K562 treated with DMSO at 1 percent for 48 hours (cell line): ENCODE measurements around the gene TMEM141. TPM values are rescaled to one million over a fixed set of nuclear protein-coding genes. Genes with fewer than 3 reads are reported as not detected.

Source experiments
- total RNA-seq: library from RNA; unstranded; fragments of 300-600 nt; gene quantifications from 2 replicates; pipeline ENCODE4 v1.2.3, GENCODE V29; 2022; ENCODE audit warnings: low replicate concordance; ENCODE audit errors: extremely low read depth

TMEM141 gene
- not detected in 2 replicates for total RNA-seq

DNA sequence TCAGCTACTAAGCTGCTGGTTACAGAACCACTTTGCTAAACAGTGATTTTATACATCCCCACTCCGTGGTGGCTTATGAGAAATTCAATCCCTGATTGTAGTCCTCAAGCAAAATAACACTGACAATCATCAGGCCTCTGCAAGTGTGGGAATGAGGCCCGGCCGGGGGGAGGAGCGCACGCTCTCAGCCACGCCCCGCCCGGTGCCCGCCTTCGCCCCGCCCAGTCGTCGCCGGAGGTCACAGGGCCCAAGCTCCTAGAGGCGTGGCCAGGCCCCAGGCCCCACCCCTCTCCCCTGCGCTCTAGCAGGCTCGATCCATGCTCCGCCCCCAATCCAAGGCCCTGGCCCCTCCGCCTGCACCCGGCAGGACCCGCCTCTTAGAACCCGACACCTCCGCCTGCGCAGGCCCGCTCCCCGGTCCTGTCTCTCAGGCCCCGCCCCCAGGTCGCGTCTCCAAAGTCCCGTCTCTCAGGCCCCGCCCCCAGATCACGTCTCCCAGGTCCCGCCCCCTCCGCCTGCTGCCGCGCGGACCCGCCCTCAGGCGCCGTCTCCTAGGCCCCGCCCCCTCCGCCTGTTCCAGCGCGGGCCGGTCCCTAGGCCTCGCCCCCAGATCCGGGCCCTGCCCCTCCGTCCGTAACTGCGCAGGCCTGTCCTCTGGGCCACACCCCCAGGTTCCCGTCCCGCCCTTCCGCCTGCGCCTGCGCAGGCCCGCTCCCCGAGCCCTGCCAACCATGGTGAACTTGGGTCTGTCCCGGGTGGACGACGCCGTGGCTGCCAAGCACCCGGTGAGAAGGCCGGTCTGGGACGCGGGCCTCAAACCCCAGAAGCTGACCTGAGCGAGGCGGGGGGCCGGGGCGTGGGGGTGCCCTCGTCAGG, at the start of gene TMEM141:
TMEM141 (plus strand) TSS at position 705 of the 876 bp plus-strand sequence; CDS start at position 732, 27 bp downstream.

DNA sequence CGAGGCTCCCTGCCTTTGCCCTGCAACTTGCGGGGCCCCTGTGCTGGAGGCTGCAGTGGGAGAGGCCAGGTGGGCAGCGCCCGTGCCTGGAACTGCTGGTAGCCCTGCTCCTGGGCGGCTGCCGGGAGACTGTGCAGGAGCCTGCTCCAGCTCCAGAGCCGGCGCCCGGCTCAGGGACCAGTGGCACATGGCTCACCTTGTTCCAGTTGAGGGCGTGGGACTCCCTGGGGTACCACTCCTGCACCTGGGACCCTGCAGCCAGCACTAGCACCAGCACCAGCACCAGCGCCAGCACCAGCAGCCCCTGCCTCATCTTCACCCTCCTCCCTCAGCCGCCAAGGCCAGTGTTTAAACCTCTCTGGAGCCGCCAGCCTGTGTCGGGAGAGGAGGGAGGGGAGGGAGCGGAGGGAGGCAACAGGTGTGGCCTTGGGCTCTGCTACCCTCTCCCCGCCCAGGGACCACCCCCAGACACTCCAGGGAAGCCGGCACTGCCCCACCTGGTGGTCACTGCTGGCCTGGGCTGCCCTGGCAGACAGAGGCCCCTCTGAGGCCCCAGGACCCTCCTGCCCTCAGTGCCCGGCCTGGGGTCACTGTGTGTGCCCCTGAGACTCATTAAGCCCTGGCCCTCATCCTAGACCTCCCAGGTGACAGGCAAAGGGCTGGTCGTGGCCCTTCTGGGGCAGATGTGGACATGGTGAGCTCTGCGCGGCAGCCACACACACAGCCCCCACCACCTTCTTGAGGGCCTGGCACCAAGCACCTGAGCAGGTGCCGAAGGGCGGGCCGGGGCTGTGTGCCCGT, 48.4 kb upstream of the TMEM141 start, which contains the start of gene LCN10:
LCN10 (minus strand) TSS at position 350 of the 801 bp plus-strand sequence; CDS start at position 313, 37 bp downstream.

DNA sequence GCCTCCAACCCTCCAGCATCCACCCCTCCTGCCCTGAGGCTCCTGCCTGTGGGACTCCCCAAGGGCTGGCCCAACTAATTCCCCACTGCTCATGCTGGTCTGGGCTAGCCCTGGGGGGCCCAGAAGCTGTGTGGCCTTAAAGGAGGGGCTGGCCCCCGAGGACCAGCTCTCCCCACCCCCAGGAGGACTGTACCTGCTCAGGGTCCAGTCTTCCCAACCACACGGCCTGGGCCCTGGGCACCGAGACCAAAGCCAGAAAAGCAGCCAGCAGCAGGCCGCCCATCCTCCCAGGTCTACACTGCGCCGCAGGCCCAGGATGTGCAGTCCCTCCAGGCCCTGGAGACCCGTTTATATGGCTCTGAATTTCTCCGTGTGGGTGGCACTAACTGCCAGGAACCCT, 42.9 kb upstream of the TMEM141 start, which contains the start of gene LCN6:
LCN6 (minus strand) TSS at position 325 of the 400 bp plus-strand sequence; CDS start at position 283, 42 bp downstream.

GRCh38 chr9:136764301-136764891, 26.7 kb upstream of the TMEM141 start, which contains the start of gene LCN15:
LCN15 (minus strand) TSS chr9:136764518; CDS start chr9:136764488, 30 bp downstream.

DNA sequence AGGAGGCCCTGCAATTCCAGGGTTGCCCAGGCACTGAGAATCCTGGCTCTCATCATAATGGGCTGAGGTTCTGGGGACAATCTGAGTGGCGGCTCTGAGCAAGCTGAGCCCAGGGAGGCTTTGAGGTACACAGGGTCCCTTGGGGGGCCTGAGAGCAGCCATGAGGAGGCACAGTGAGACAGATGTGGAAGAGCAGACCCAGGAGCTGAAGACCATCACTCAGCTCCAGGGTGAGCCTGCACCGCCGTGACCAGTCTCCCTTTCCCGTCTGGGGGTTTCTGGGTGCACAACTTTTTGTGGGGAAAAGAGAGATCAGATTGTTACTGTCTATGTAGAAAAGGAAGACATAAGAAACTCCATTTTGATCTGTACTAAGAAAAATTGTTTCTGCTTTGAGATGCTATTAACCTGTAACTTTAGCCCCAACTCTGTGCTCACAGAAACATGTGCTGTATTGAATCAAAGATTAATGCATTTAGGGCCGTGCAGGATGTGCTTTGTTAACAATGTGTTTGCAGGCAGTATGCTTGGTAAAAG, 5.2 kb downstream of the TMEM141 start, which contains the start of gene CCDC183:
CCDC183 (plus strand) TSS at position 101 of the 537 bp plus-strand sequence; CDS start at position 161, 60 bp downstream.

GRCh38 chr9:136807281-136808074, 16.3 kb downstream of the TMEM141 start, which contains the start of gene RABL6:
RABL6 (plus strand) TSS chr9:136807948; CDS start chr9:136808197, 249 bp downstream.

GRCh38 chr9:136842380-136842948, 51.3 kb downstream of the TMEM141 start, which contains the start of gene AJM1:
AJM1 (plus strand) TSS chr9:136842478; CDS start chr9:136844415, 1,937 bp downstream.

Other genes with a start within 250 kb of the TMEM141 start
- not detected in 2 replicates for gene NOTCH1, start 245.3 kb upstream of the TMEM141 start, total RNA-seq
- gene EGFL7, start 128.4 kb upstream of the TMEM141 start, total RNA-seq = not detected in 2 replicates
- not detected in 2 replicates for gene AGPAT2, start 103.9 kb upstream of the TMEM141 start, total RNA-seq
- gene DIPK1B, start 78.8 kb upstream of the TMEM141 start, total RNA-seq = not detected in 2 replicates
- not detected in 2 replicates for gene LCN10, start 48.4 kb upstream of the TMEM141 start, total RNA-seq
- gene LCN6, start 42.8 kb upstream of the TMEM141 start, total RNA-seq = not detected in 2 replicates
- not detected in 2 replicates for gene LCN8, start 33.1 kb upstream of the TMEM141 start, total RNA-seq
- gene LCN15, start 26.8 kb upstream of the TMEM141 start, total RNA-seq = not detected in 2 replicates
- not detected in 2 replicates for gene CCDC183, start 5.0 kb downstream of the TMEM141 start, total RNA-seq
- 184 TPM in 1 of 2 replicates, not detected in the other for gene RABL6, start 16.6 kb downstream of the TMEM141 start, total RNA-seq
- gene AJM1, start 51.1 kb downstream of the TMEM141 start, total RNA-seq = not detected in 2 replicates
- gene PHPT1, start 58.1 kb downstream of the TMEM141 start, total RNA-seq = not detected in 2 replicates
- not detected in 2 replicates for gene MAMDC4, start 61.0 kb downstream of the TMEM141 start, total RNA-seq
- gene EDF1, start 75.0 kb downstream of the TMEM141 start, total RNA-seq = not detected in 2 replicates
- not detected in 2 replicates for gene TRAF2, start 95.2 kb downstream of the TMEM141 start, total RNA-seq
- not detected in 2 replicates for gene FBXW5, start 153.4 kb downstream of the TMEM141 start, total RNA-seq
- not detected in 2 replicates for gene C8G, start 153.9 kb downstream of the TMEM141 start, total RNA-seq
- not detected in 2 replicates for gene LCN12, start 160.9 kb downstream of the TMEM141 start, total RNA-seq
- not detected in 2 replicates for gene PTGDS, start 186.2 kb downstream of the TMEM141 start, total RNA-seq
- gene LCNL1, start 191.6 kb downstream of the TMEM141 start, total RNA-seq = not detected in 2 replicates
- not detected in 2 replicates for gene PAXX, start 201.1 kb downstream of the TMEM141 start, total RNA-seq
- not detected in 2 replicates for gene CLIC3, start 205.2 kb downstream of the TMEM141 start, total RNA-seq
- gene ABCA2, start 236.9 kb downstream of the TMEM141 start, total RNA-seq = not detected in 2 replicates
- not detected in 2 replicates for gene FUT7, start 240.7 kb downstream of the TMEM141 start, total RNA-seq